Subcutaneous abdominal adipose tissue (tissue), 5 donors: ENCODE results near the gene TANGO2.

Source experiments
- H3K27ac ChIP-seq: one replicate; pipeline ENCODE4 v1.7.0; 2013; ENCODE audit warnings: low read depth, mild to moderate bottlenecking, inconsistent platforms, low read length, moderate library complexity
- H3K27me3 ChIP-seq, 5 donors: one replicate each; pipeline ENCODE4 v1.7.0; 2013; ENCODE audit warnings: low read length in 5 of 5, inconsistent platforms in 1 of 5; ENCODE audit not compliant: control insufficient read depth in 5 of 5, insufficient read depth in 4 of 5
- H3K36me3 ChIP-seq, 5 donors: one replicate each; pipeline ENCODE4 v1.7.0; 2013; ENCODE audit warnings: low read length in 5 of 5; ENCODE audit not compliant: control insufficient read depth in 5 of 5, insufficient read depth in 5 of 5
- H3K4me1 ChIP-seq, 5 donors: one replicate each; pipeline ENCODE4 v1.7.0; 2013; ENCODE audit warnings: low read length in 5 of 5, mild to moderate bottlenecking in 3 of 5, moderate library complexity in 1 of 5; ENCODE audit not compliant: control insufficient read depth in 5 of 5, insufficient read depth in 5 of 5
- H3K4me3 ChIP-seq, 5 donors: one replicate each; pipeline ENCODE4 v1.7.0; 2013; ENCODE audit warnings: low read length in 5 of 5, low read depth in 1 of 5
- H3K9ac ChIP-seq, 5 donors: one replicate each; pipeline ENCODE4 v1.7.0; 2013; ENCODE audit warnings: low read length in 5 of 5, mild to moderate bottlenecking in 4 of 5, moderate library complexity in 3 of 5
- H3K9me3 ChIP-seq, 5 donors: one replicate each; pipeline ENCODE4 v1.7.0; 2013; ENCODE audit warnings: low read length in 5 of 5; ENCODE audit not compliant: control insufficient read depth in 5 of 5
- donor health status: healthy.
- donor health status: healthy.
- donor health status: healthy.
- donor health status: healthy.
- donor health status: healthy.

Gene TANGO2

GRCh38 chr22:19983741-19984140, 37.2 kb upstream of the TANGO2 start:
- H3K36me3 ChIP-seq: peaks cover 0 to 32% (median 26%) of the 10 kb centered on the region in 5 donors
- H3K27me3 ChIP-seq: no peaks in the 10 kb centered on the region
- no peak overlapping the region for H3K4me3 ChIP-seq
- no peaks in the 10 kb centered on the region for H3K9me3 ChIP-seq
- peaks cover 3 to 39% (median 23%) of the 10 kb centered on the region in 5 donors for H3K4me1 ChIP-seq
- H3K9ac ChIP-seq: peak overlapping the region in 1 of 5 donors; percentile 28
- H3K27ac ChIP-seq: no peak overlapping the region

GRCh38 chr22:19984201-19984753, 36.6 kb upstream of the TANGO2 start:
- H3K27me3 ChIP-seq: no peaks in the 10 kb centered on the region
- H3K36me3 ChIP-seq: peaks cover 0 to 27% (median 21%) of the 10 kb centered on the region in 5 donors
- peaks cover 3 to 44% (median 23%) of the 10 kb centered on the region in 5 donors for H3K4me1 ChIP-seq
- no peak overlapping the region for H3K4me3 ChIP-seq
- peak overlapping the region in 1 of 5 donors; percentile 28 for H3K9ac ChIP-seq
- H3K27ac ChIP-seq: no peak overlapping the region
- H3K9me3 ChIP-seq: no peaks in the 10 kb centered on the region

GRCh38 chr22:19984851-19985811, 35.8 kb upstream of the TANGO2 start:
- peak overlapping the region in 2 of 5 donors; percentile 69 to 71 for H3K4me3 ChIP-seq
- H3K9ac ChIP-seq: no peak overlapping the region
- H3K4me1 ChIP-seq: peaks cover 3 to 48% (median 23%) of the 10 kb centered on the region in 5 donors
- H3K36me3 ChIP-seq: peaks cover 0 to 18% (median 15%) of the 10 kb centered on the region in 5 donors
- H3K9me3 ChIP-seq: no peaks in the 10 kb centered on the region
- H3K27me3 ChIP-seq: no peaks in the 10 kb centered on the region
- H3K27ac ChIP-seq: no peak overlapping the region

- Histone ChIP-seq H3K36me3 (peaks cover 0 to 9% (median 7%) of the 10 kb centered on the region in 5 donors), H3K27me3 (no peaks in the 10 kb centered on the region), H3K9me3 (no peaks in the 10 kb centered on the region), H3K4me1 (peaks cover 3 to 56% (median 30%) of the 10 kb centered on the region in 5 donors), H3K9ac (peak overlapping the region; percentile 4 to 77 (median 65)), H3K4me3 (peak overlapping the region; percentile 66 to 78 (median 71)), H3K27ac (no peak overlapping the region)
These were observed 34.9 kb upstream of the TANGO2 start for GRCh38 chr22:19986011-19986409.

GRCh38 chr22:19986410-19987341, 34.2 kb upstream of the TANGO2 start:
- Histone ChIP-seq H3K27me3 (no peaks in the 10 kb centered on the region), H3K9ac (peak overlapping the region in 4 of 5 donors; percentile 62 to 77 (median 70)), H3K4me3 (peak overlapping the region; percentile 66 to 78 (median 71)), H3K4me1 (peaks cover 3 to 63% (median 36%) of the 10 kb centered on the region in 5 donors), H3K27ac (no peak overlapping the region), H3K9me3 (no peaks in the 10 kb centered on the region), H3K36me3 (peaks cover 0 to 4% (median 2%) of the 10 kb centered on the region in 5 donors)

- no peaks in the 10 kb centered on the region for H3K27me3 ChIP-seq
- H3K9me3 ChIP-seq: no peaks in the 10 kb centered on the region
- H3K4me1 ChIP-seq: peaks cover 3 to 70% (median 46%) of the 10 kb centered on the region in 5 donors
- no peak overlapping the region for H3K27ac ChIP-seq
- H3K36me3 ChIP-seq: no peaks in the 10 kb centered on the region
- H3K9ac ChIP-seq: no peak overlapping the region
- H3K4me3 ChIP-seq: peak overlapping the region in 1 of 5 donors; percentile 44
These were observed 33.3 kb upstream of the TANGO2 start for GRCh38 chr22:19987394-19988306.

- no peak overlapping the region for H3K4me3 ChIP-seq
- H3K27ac ChIP-seq: no peak overlapping the region
- no peaks in the 10 kb centered on the region for H3K27me3 ChIP-seq
- no peaks in the 10 kb centered on the region for H3K9me3 ChIP-seq
- peaks cover 3 to 74% (median 51%) of the 10 kb centered on the region in 5 donors for H3K4me1 ChIP-seq
- H3K36me3 ChIP-seq: no peaks in the 10 kb centered on the region
- H3K9ac ChIP-seq: no peak overlapping the region
These were observed 32.5 kb upstream of the TANGO2 start for GRCh38 chr22:19988331-19988808.

GRCh38 chr22:19988965-19989724, 31.8 kb upstream of the TANGO2 start:
- Histone ChIP-seq H3K36me3 (no peaks in the 10 kb centered on the region), H3K27ac (no peak overlapping the region)

More at GRCh38 chr22:19988965-19989724, 31.8 kb upstream of the TANGO2 start:
- H3K9ac ChIP-seq: no peak overlapping the region
- H3K9me3 ChIP-seq: no peaks in the 10 kb centered on the region
- no peak overlapping the region for H3K4me3 ChIP-seq
- no peaks in the 10 kb centered on the region for H3K27me3 ChIP-seq
- peaks cover 3 to 74% (median 51%) of the 10 kb centered on the region in 5 donors for H3K4me1 ChIP-seq
